ENCODE measurements around the gene ZMAT3.

GRCh38 chr3:179071323-179072099 is at the start of gene ZMAT3:
- TF ChIP-seq ZFP3 (tag by site-specific recombination; IDR thresholded peaks at IDR 0.05; ENCODE audit: low read depth) (no peak), CTCF (tag by site-specific recombination; IDR thresholded peaks at IDR 0.05) (no peak), ZNF571 (tag by site-specific recombination; IDR thresholded peaks at IDR 0.05) (no peak), ZBTB49 (tag by site-specific recombination; IDR thresholded peaks at IDR 0.05; ENCODE audit: low read depth) (no peak), REST (tag by site-specific recombination; IDR thresholded peaks at IDR 0.05) (no peak), MEIS1 (CRISPR knock-in tag; IDR thresholded peaks at IDR 0.05; ENCODE audit: borderline replicate concordance) (no peak), ZNF184 (tag by site-specific recombination; IDR thresholded peaks at IDR 0.05) (no peak), ZBTB10 (tag by site-specific recombination; IDR thresholded peaks at IDR 0.05) (no peak), ZNF362 (tag by site-specific recombination; IDR thresholded peaks at IDR 0.05) (no peak), ATF2 (tag by site-specific recombination; IDR thresholded peaks at IDR 0.05; ENCODE audit: low read depth) (no peak)

All from HEK293 (cell line).